OCI-LY3 (cell line): ENCODE results near the gene LIN28B.

Source experiments
- H2AFZ ChIP-seq: fragments of 200-600, 300-600 bp; shearing (Covaris generic); 2 replicates; pipeline ENCODE4 v1.6.0; 2014; ENCODE audit warnings: antibody characterized with exemption, low read depth, low read length
- H3K27ac ChIP-seq: fragments of 200-600, 300-600 bp; sonication (generic); 2 replicates; pipeline ENCODE4 v1.5.1; 2014; ENCODE audit warnings: mild to moderate bottlenecking, low read length, moderate library complexity, mixed read lengths
- H3K27me3 ChIP-seq: fragments of 200-600, 300-600 bp; sonication (generic); 2 replicates; pipeline ENCODE4 v1.6.1; 2014; ENCODE audit warnings: low read depth, low read length, mixed read lengths
- H3K36me3 ChIP-seq: fragments of 200-600, 300-600 bp; sonication (generic); replicated peaks from 2 replicates; pipeline ENCODE3; 2014; ENCODE audit warnings: low read depth, low read length, mixed read lengths
- H3K4me1 ChIP-seq: fragments of 300-600, 200-600 bp; sonication (generic); 2 replicates; pipeline ENCODE4 v1.6.1; 2014; ENCODE audit warnings: low read length, mixed read lengths
- H3K4me2 ChIP-seq: fragments of 200-600, 300-600 bp; sonication (generic); 2 replicates; pipeline ENCODE4 v1.6.1; 2014; ENCODE audit warnings: low read length, mixed read lengths
- H3K4me3 ChIP-seq: fragments of 300-600, 200-600 bp; sonication (generic); 2 replicates; pipeline ENCODE4 v1.5.1; 2014; ENCODE audit warnings: antibody characterized with exemption, mild to moderate bottlenecking, low read length, moderate library complexity
- H3K79me2 ChIP-seq: fragments of 300-600, 200-600 bp; shearing (Covaris generic); 2 replicates; pipeline ENCODE4 v1.6.1; 2014; ENCODE audit warnings: mild to moderate bottlenecking, low read length, mixed read lengths
- H3K9ac ChIP-seq: fragments of 300-600, 200-600 bp; shearing (Covaris generic); 2 replicates; pipeline ENCODE4 v1.6.0; 2014; ENCODE audit warnings: mild to moderate bottlenecking, low read length, moderate library complexity
- H3K9me3 ChIP-seq: fragments of 200-600, 300-600 bp; shearing (Covaris generic); 2 replicates; pipeline ENCODE4 v1.6.1; 2014; ENCODE audit warnings: low read length, mixed read lengths; ENCODE audit not compliant: insufficient read depth
- H4K20me1 ChIP-seq: fragments of 200-600, 300-600 bp; sonication (generic); 2 replicates; pipeline ENCODE4 v1.6.1; 2016; ENCODE audit warnings: low read length, mixed read lengths; ENCODE audit not compliant: insufficient read depth
- EZH2phosphoT487 ChIP-seq: fragments of 200-600 bp; shearing (Covaris generic); IDR thresholded peaks from 2 replicates; pipeline ENCODE4 v1.6.1; 2018; ENCODE audit warnings: antibody characterized with exemption, mixed run types, low read depth
- TF ChIP-seq, protein P1 (sequence below): fragments of 200-600, 300-600 bp; sonication (generic); IDR thresholded peaks from 2 replicates; pipeline ENCODE4 v1.5.1; 2014; ENCODE audit warnings: antibody characterized with exemption, low read length, low read depth

Gene LIN28B

DNA sequence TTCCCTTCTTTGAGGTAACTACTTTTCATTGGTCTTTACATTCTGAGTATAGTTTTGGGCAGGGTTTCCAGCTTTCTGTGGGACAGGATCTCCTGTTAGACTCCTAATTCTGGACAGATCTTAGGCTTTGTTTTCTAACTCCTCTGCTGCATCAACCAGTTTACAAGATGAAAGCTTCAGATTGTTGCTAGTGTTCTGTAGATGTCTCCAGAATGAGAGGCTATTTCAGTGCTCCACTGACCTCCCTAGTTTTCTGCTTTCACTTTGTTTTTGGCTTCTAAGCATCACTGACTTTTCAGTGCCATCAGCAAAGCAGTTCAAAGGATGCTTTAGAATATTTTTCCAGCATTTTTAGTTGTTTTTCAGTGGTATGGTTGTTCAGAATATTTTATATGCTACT is 101.4 kb downstream of the LIN28B start:
- Histone ChIP-seq H3K36me3 (no peaks in the 10 kb centered on the region), H3K4me3 (no peak overlapping the region), H3K4me1 (no peaks in the 10 kb centered on the region), H3K27ac (no peak overlapping the region), H3K4me2 (no peak overlapping the region), H4K20me1 (no peaks in the 10 kb centered on the region), H3K27me3 (no peaks in the 10 kb centered on the region), H3K79me2 (no peaks in the 10 kb centered on the region), H2AFZ (no peak overlapping the region), H3K9me3 (no peaks in the 10 kb centered on the region), H3K9ac (no peak overlapping the region)
- no peak for TF ChIP-seq EZH2phosphoT487

DNA sequence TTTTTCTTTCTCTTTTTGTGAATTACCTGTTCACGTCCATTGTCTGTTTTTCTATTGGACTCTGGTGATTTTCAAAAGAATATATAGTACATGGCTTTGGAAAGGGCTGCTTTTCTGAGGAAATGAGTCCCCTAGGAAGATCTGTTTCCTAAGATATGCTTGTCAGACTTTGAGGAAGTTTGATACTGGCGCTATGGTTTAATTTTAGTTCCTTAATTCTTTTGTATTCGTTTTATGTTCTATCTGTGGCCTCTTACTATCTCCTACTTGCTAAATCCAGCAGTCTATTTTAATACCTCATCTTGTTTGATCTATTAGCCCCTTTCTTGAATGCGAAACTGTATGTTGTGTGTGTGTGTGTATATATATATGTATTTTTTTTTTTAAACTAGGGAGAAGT is 101.9 kb downstream of the LIN28B start:
- no peaks in the 10 kb centered on the region for H4K20me1 ChIP-seq
- no peaks in the 10 kb centered on the region for H3K9me3 ChIP-seq
- no peak overlapping the region for H3K27ac ChIP-seq
- H3K9ac ChIP-seq: no peak overlapping the region
- TF ChIP-seq EZH2phosphoT487: no peak
- TF ChIP-seq, protein P1, sequence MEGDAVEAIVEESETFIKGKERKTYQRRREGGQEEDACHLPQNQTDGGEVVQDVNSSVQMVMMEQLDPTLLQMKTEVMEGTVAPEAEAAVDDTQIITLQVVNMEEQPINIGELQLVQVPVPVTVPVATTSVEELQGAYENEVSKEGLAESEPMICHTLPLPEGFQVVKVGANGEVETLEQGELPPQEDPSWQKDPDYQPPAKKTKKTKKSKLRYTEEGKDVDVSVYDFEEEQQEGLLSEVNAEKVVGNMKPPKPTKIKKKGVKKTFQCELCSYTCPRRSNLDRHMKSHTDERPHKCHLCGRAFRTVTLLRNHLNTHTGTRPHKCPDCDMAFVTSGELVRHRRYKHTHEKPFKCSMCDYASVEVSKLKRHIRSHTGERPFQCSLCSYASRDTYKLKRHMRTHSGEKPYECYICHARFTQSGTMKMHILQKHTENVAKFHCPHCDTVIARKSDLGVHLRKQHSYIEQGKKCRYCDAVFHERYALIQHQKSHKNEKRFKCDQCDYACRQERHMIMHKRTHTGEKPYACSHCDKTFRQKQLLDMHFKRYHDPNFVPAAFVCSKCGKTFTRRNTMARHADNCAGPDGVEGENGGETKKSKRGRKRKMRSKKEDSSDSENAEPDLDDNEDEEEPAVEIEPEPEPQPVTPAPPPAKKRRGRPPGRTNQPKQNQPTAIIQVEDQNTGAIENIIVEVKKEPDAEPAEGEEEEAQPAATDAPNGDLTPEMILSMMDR: no peak
- H3K27me3 ChIP-seq: no peaks in the 10 kb centered on the region
- no peaks in the 10 kb centered on the region for H3K79me2 ChIP-seq
- no peak overlapping the region for H2AFZ ChIP-seq
- no peaks in the 10 kb centered on the region for H3K4me1 ChIP-seq
- H3K4me3 ChIP-seq: no peak overlapping the region
- no peak overlapping the region for H3K4me2 ChIP-seq
- no peaks in the 10 kb centered on the region for H3K36me3 ChIP-seq

DNA sequence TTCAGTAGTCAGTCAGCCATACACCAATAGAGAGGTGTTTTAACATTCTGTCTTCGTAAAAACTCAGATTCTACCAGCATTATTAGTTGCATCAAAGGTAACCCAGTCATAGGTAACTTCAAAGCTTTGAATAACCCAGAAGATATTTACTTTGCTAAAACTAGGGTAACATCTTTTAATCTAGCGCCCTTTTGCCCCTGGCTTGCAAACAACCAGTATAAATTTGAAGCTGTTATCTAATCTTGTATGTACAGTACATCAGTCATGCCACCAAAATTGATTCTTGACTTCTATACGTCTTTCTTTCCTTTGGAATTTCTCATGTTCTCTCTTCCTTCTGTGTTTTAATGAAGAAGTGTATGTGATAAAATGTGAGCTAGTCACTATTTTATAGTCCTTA is 109.3 kb downstream of the LIN28B start:
- H3K4me1 ChIP-seq: no peaks in the 10 kb centered on the region
- no peaks in the 10 kb centered on the region for H3K36me3 ChIP-seq
- no peak overlapping the region for H3K9ac ChIP-seq
- no peak overlapping the region for H2AFZ ChIP-seq
- H4K20me1 ChIP-seq: no peaks in the 10 kb centered on the region
- H3K79me2 ChIP-seq: no peaks in the 10 kb centered on the region
- no peak overlapping the region for H3K4me3 ChIP-seq
- H3K27me3 ChIP-seq: 0 out of 2 replicates have a peak, but pooled peaks cover 2% of the 10 kb centered on the region
- H3K27ac ChIP-seq: no peak overlapping the region
- TF ChIP-seq, protein P1: no peak
- TF ChIP-seq EZH2phosphoT487: no peak
- H3K4me2 ChIP-seq: no peak overlapping the region
- no peaks in the 10 kb centered on the region for H3K9me3 ChIP-seq

DNA sequence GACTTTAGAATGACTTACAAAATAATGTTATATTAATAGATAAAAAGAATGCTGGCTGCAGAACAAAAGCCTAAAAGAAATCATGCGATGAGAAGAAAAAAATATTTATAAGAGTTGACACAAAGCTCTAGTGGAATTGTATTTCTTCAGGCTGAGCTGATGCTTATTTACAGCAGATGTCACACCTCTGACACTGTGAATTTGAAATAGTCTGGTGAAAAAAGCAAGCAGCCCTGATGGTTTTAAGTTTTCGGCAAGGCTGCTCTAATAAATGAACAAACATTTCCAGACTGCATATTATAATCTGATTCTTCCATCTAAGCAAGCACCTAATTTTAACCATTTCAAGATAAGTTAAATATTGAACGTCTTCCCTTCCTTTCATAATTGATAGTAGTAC is 109.9 kb downstream of the LIN28B start:
- no peaks in the 10 kb centered on the region for H4K20me1 ChIP-seq

More for the DNA sequence above, 109.9 kb downstream of the LIN28B start:
- Histone ChIP-seq H3K36me3 (no peaks in the 10 kb centered on the region), H3K4me3 (no peak overlapping the region), H3K9ac (no peak overlapping the region), H3K27ac (no peak overlapping the region), H2AFZ (no peak overlapping the region), H3K4me2 (no peak overlapping the region), H3K27me3 (0 out of 2 replicates have a peak, but pooled peaks cover 2% of the 10 kb centered on the region), H3K9me3 (no peaks in the 10 kb centered on the region), H3K79me2 (no peaks in the 10 kb centered on the region), H3K4me1 (no peaks in the 10 kb centered on the region)
- TF ChIP-seq, protein P1: no peak
- TF ChIP-seq EZH2phosphoT487: no peak
